ENCODE measurements around the gene HSPBP1. TPM values are rescaled to one million over a fixed set of nuclear protein-coding genes. Genes with fewer than 3 reads are reported as not detected.
"Not testable (repeated sequence)": the region's sequence is repeated elsewhere in the genome, so short reads cannot be mapped to it uniquely, and the experiment has no call there.

HSPBP1 gene
- total RNA-seq, 1 donor from 2014 or later, result 37.8 TPM

DNA sequence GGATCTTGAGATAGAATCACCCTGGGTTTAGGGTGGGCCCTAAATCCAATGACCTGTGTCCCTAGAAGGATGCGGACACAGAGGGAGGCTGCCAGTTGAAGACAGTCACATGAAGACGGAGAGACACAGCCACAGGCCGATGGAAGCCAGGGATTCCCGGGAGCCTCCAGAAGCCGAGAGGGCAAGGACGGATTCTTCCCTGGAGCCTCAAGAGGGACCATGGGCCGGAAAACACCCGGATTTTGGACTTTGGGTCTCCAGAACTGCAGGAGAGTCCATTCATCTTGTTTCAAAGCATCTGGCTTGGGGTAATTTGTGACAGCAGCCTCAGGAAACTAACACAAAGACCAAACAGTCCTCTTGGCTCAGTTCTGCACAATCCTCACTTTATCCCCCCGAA lies 53.6 kb downstream of the HSPBP1 start:
- TF ChIP-seq, protein P1, sequence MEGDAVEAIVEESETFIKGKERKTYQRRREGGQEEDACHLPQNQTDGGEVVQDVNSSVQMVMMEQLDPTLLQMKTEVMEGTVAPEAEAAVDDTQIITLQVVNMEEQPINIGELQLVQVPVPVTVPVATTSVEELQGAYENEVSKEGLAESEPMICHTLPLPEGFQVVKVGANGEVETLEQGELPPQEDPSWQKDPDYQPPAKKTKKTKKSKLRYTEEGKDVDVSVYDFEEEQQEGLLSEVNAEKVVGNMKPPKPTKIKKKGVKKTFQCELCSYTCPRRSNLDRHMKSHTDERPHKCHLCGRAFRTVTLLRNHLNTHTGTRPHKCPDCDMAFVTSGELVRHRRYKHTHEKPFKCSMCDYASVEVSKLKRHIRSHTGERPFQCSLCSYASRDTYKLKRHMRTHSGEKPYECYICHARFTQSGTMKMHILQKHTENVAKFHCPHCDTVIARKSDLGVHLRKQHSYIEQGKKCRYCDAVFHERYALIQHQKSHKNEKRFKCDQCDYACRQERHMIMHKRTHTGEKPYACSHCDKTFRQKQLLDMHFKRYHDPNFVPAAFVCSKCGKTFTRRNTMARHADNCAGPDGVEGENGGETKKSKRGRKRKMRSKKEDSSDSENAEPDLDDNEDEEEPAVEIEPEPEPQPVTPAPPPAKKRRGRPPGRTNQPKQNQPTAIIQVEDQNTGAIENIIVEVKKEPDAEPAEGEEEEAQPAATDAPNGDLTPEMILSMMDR (conservative IDR thresholded peaks at IDR 0.05), result no peak
- no peak for DNase-seq (ENCODE audit: extremely low spot score, unreplicated experiment)
- H3K27ac Mint-ChIP-seq, result no peak overlapping the region
- H3K4me3 Mint-ChIP-seq, result no peak overlapping the region
- no peaks in the 10 kb centered on the region for H3K27me3 Mint-ChIP-seq
- no peaks in the 10 kb centered on the region for H3K9me3 Mint-ChIP-seq
- H3K36me3 Mint-ChIP-seq, result peaks cover 3% of the 10 kb centered on the region
- peaks cover 6% of the 10 kb centered on the region for H3K4me1 Mint-ChIP-seq (ENCODE audit: unreplicated experiment)

GRCh38 chr19:55225415-55225958 lies 54.4 kb downstream of the HSPBP1 start:
- Mint-ChIP-seq H3K9me3 (no peaks in the 10 kb centered on the region), H3K4me3 (peak overlapping the region; percentile 31), H3K27ac (peak overlapping the region; percentile 54), H3K27me3 (no peaks in the 10 kb centered on the region), H3K4me1 (ENCODE audit: unreplicated experiment) (peaks cover 6% of the 10 kb centered on the region), H3K36me3 (peaks cover 3% of the 10 kb centered on the region)
- no peak for DNase-seq (ENCODE audit: extremely low spot score, unreplicated experiment)
- TF ChIP-seq, protein P1 (conservative IDR thresholded peaks at IDR 0.05), result no peak

DNA sequence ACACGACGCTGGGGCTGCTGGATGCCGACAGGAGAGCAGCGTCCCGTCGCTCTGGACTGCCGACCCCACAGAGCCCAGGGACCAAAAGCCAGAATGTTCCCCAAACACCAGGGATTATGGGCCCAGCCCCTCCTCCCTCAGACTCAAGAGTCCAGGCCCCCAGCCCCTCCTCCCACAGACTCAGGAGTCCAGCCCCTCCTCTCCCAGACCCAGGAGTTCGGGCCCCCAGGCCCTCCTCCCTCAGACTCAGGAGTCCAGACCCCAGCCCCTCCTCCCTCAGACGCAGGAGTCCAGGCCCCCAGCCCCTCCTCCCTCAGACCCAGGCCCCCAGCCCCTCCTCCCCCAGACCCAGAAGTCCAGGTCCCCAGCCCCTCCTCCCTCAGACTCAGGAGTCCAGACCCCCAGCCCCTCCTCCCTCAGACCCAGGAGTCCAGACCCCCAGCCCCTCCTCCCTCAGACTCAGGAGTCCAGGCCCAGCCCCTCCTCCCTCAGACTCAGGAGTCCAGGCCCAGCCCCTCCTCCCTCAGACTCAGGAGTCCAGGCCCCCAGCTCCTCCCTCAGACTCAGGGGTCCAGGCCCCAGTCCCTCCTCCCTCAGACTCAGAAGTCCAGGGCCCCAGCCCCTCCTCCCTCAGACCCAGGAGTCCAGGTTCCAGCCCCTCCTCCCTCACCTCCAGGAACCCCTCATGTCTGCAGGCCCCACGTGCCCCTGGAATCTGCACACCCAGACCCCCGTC lies 55.1 kb downstream of the HSPBP1 start:
- not testable (repeated sequence) for DNase-seq (ENCODE audit: extremely low spot score, unreplicated experiment); H3K36me3 Mint-ChIP-seq; H3K9me3 Mint-ChIP-seq; H3K27me3 Mint-ChIP-seq; H3K27ac Mint-ChIP-seq; H3K4me1 Mint-ChIP-seq (ENCODE audit: unreplicated experiment); H3K4me3 Mint-ChIP-seq

GRCh38 chr19:55224038-55224665 lies 55.8 kb downstream of the HSPBP1 start:
- H3K4me3 Mint-ChIP-seq, result no peak overlapping the region
- H3K27ac Mint-ChIP-seq, result no peak overlapping the region
- DNase-seq (ENCODE audit: extremely low spot score, unreplicated experiment), result no peak
- H3K27me3 Mint-ChIP-seq, result no peaks in the 10 kb centered on the region
- TF ChIP-seq, protein P1 (conservative IDR thresholded peaks at IDR 0.05), result no peak
- no peaks in the 10 kb centered on the region for H3K9me3 Mint-ChIP-seq
- peaks cover 3% of the 10 kb centered on the region for H3K36me3 Mint-ChIP-seq
- H3K4me1 Mint-ChIP-seq (ENCODE audit: unreplicated experiment), result peaks cover 6% of the 10 kb centered on the region

DNA sequence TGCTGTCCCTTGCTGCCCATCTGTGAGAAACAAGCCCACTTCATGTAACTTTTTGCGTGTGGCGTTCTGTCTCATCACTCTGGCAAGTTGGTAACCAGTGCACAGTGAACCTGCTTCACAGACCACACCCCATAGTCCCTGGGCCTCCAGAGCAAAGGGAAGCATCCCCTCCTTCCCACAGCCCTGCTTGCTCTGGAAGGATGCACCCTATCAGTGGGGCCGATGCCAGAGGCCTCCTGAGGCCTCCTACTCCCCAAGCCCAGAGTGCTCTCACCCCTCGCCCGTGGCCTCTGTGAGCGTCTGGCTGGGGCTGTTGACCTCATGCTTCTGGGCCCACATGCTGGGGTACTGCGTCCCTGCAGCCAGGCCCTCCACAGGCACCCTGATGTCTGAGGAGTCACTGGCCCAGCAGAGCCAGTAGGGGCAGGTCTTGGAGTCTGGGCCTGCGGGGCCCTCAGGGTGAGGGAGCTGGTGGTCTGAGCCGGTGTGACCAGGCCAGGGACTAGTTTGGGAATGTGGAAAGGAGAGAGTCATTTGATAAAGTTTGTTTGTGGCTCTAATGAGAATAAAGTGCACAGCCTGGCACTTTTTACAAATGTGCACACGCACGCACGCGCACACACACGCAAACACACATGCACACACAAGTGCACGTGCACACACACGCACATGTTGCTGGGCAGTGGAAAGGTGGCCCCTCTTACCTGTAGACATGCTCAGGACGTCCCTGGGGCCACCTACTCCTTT lies 56.4 kb downstream of the HSPBP1 start:
- H3K36me3 Mint-ChIP-seq, result peaks cover 3% of the 10 kb centered on the region
- peaks cover 6% of the 10 kb centered on the region for H3K4me1 Mint-ChIP-seq (ENCODE audit: unreplicated experiment)
- no peak overlapping the region for H3K27ac Mint-ChIP-seq
- H3K4me3 Mint-ChIP-seq, result no peak overlapping the region
- H3K9me3 Mint-ChIP-seq, result no peaks in the 10 kb centered on the region
- no peaks in the 10 kb centered on the region for H3K27me3 Mint-ChIP-seq
- TF ChIP-seq, protein P1 (conservative IDR thresholded peaks at IDR 0.05), result no peak
- no peak for DNase-seq (ENCODE audit: extremely low spot score, unreplicated experiment)

All from type B pancreatic cell (in vitro differentiated cells).